GM12865 (cell line): ENCODE results near the gene SAMD14.

Experiments
- DNase-seq: peaks from one replicate; pipeline ENCODE4 v3.0.0; 2010; ENCODE audit warnings: low read depth
- H3K4me3 ChIP-seq: 2 replicates; pipeline ENCODE4 v1.5.1; 2011; ENCODE audit warnings: mild to moderate bottlenecking, low read depth, low read length, control low read depth
- TF ChIP-seq, protein P1 (sequence below): IDR thresholded peaks from 2 replicates; pipeline ENCODE4 v1.5.1; 2011; ENCODE audit warnings: low read length, control low read depth, low read depth, inconsistent platforms; ENCODE audit not compliant: insufficient read depth; ENCODE audit errors: missing control alignments

Gene SAMD14

DNA sequence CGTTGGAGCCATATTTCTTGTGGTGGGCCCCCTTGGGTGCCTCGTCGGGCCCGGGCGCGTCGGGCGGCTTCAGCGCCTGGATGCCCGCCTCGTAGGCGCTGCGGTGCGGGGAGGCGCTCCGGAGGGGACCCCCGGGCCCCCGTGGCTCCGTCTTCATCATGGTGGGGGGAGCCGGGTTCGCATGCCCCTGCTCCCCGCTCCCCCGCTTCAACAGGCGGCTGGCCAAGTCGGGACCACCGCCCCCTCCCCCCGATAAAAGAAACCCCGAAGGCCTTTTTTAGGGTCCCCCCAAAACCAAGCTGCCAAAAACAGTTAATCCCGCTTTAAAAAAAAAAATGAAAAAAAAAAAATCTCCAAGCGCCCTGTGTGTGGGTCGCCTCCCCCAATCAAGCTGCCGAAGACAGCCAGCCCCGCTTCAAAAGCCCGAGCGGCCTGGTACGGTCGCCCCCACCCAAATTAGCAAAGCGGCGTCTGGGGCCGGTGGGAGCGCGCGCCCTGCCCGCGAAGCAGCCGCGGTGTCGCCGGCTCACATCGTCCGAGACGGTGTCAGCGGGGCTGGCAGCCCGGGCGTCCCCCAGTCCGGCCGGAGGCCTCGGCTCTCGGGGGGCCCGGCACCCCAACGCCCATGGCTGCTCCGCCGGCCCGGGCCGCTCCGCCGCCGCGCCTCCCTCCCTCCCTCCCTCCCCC lies 20.5 kb upstream of the SAMD14 start, which contains the start of gene PPP1R9B:
TSS of gene PPP1R9B (minus strand) at position 324 of the 687 bp plus-strand sequence. CDS start at position 160, 164 bp downstream.
- peak within 1 kb of the TSS; percentile 91 for H3K4me3 ChIP-seq
- TF ChIP-seq, protein P1, sequence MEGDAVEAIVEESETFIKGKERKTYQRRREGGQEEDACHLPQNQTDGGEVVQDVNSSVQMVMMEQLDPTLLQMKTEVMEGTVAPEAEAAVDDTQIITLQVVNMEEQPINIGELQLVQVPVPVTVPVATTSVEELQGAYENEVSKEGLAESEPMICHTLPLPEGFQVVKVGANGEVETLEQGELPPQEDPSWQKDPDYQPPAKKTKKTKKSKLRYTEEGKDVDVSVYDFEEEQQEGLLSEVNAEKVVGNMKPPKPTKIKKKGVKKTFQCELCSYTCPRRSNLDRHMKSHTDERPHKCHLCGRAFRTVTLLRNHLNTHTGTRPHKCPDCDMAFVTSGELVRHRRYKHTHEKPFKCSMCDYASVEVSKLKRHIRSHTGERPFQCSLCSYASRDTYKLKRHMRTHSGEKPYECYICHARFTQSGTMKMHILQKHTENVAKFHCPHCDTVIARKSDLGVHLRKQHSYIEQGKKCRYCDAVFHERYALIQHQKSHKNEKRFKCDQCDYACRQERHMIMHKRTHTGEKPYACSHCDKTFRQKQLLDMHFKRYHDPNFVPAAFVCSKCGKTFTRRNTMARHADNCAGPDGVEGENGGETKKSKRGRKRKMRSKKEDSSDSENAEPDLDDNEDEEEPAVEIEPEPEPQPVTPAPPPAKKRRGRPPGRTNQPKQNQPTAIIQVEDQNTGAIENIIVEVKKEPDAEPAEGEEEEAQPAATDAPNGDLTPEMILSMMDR: no peak
- DNase-seq: no peak

DNA sequence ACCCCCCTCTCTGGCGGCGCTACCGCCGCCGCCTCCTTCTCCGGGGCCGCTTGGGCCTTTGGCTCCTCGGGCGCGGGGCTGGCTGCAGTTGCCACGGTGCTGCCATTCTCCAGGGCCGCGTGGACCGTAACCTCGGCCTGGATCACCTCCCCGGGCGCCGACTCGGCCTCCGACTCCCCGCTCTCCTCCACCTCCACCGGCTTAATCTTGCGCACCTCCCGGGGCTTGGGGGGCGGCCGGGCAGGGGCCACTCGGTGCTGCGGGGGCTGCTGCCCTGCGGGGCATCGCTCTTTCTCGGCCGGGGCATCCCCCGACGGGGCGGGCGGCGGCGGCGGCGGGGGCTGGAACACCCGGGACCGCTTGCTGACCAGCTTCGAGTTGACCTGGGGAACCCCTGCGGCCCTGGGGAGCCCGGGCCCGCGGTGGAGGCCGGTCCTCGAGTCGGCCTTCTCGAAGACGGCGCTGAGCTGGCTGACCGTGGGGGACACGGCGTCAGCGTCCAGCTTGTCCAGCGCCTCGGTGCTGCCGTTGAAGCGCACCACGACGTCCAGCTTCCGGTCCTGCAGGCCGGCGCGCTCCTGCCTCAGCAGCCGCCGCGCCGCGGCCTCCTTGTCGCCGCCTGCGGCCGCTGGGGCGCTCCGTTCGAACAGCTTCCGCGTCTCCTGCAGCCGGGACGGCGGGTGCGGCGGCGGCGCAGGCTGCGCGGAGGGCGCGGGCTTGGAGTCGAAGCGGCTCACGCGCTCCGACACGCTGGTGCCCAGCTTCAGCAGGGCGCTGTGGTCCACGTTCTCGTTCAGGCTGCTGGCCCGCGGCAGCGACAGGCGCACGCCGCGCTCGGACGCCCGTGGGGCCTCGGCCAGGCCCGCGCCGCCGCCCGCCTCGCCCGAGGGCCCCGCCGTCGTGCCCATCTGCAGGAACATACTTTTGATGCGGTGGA lies 19.7 kb upstream of the SAMD14 start:
- TF ChIP-seq, protein P1: peak; percentile 10
- H3K4me3 ChIP-seq: peak overlapping the region; percentile 91
- peak; percentile 78 for DNase-seq

DNA sequence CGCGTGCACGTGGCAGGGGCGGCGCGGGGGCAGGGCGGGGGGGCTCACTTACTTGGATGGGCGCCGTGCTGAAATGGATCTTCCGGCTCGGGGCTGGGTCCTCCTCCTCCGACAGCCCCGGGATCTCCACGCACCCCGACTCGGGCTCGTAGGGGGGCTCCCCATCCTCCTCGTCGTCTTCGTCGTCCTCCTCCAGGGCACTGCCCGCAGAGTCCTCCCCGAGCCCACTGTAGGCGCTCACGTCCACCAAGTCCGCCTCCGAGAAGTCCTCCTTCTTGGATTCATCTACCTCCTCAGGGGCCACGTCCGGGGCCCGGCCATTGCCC lies 19.1 kb upstream of the SAMD14 start:
- TF ChIP-seq, protein P1: no peak
- H3K4me3 ChIP-seq: peak overlapping the region; percentile 91
- DNase-seq: no peak

DNA sequence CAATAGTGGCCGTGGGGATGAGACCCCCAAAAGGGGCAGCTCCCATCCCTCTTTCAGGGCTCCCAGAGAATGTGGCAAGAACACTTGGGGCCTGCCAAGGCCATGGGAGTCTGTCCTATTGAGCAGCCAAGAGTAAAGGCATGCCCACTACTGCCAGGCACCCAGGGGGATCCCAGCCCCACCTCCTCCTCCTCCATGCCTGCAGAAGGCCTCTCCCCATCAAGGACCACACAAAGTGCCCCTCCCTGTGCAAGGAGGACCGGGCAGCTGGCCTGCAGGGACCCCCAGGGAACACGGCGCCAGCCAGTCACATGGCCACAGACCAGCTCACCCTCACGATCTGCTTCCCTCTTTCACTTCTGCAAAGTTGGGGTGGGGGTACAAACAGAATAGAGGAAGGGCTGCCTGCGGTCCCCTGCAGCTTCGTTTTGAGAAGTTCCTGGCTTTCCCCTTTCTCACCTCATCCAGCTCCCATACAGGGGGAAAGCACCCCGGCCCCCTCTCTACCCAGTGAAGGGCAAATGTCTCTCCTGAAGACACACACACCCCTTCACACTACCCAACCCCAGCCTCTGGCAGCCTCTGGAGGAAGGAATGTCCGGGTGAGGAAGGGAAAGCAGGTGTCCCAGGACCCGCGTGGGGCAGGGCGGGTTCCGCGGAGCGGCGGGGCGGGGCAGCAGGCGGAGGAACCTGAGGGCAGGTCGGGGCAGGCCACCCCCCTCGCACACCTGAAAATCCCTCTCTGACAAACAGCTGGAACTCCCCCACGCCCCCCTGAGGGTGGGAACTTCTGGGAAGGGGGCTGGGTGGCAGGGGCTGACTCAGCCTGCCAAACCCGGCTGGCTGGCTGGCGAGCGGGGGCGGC lies 18.5 kb upstream of the SAMD14 start:
- peak; percentile 88 for DNase-seq
- peak overlapping the region; percentile 91 for H3K4me3 ChIP-seq
- TF ChIP-seq, protein P1: no peak

DNA sequence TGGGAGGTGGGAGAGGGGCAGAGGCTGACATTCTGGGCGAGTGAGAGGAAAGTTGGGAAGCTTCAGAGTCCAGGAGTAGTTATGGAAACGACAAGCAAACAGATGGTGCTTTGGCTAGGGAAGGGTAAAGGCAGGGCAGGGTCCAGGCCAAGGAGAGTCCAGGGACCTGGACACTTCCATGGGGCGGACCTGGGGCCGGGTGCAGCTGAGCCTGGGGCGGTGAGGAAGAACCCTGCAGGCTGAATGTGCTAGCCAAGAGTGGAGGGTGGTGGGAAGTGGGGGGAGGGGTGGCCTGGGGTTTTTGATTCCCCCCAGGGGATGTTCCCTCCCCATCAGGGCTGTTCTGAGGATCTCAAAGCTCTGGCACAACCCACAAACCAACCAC lies 17.9 kb upstream of the SAMD14 start:
- DNase-seq: peak; percentile 59
- TF ChIP-seq, protein P1: no peak

DNA sequence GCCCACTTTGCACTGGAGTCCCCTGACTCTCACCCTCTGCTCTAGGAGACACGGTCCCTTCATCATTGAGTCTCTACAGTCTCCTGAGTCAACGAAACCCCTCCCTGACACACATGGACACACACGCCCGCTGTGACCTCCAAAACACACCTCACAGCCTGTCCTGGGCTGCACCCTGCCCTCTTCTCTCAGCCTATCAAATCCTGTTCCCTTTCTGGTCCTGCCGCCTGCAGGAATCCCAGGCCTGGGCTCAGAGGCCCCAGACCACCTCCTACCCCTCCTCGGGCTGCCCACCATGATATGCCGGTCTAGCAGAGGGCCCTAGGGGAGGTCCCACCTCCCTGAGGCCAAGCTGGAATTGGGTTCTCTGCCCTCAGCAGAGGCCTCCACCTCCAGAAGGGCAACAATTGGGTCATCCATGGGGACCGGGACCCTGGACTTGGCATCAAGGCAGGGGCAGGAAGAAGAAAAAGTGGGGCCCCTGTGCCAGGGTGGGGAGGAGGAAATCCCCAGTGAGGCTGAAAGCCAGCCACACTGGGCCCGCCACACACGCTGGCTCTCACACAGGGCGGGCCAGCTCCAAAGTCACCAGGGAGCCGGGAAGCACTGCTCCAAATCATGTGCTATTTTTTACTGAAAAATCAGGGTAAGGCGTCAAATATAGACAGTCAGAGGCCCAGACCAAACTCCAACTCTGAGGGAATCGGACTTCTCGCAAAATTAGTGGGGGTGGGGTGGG lies 17.1 kb upstream of the SAMD14 start:
- H3K4me3 ChIP-seq: peak overlapping the region; percentile 91
- TF ChIP-seq, protein P1: no peak
- DNase-seq: peak; percentile 56

More for the DNA sequence above, 17.9 kb upstream of the SAMD14 start:
- H3K4me3 ChIP-seq: peak overlapping the region; percentile 91
